HepG2 (cell line): Measurements from ENCODE around the gene CNP. TPM values are rescaled to one million over a fixed set of nuclear protein-coding genes. Genes with fewer than 3 reads are reported as not detected.

Source experiments
- ATRX ChIP-seq: sonication (generic); formaldehyde crosslinking; IDR thresholded peaks from 2 replicates; pipeline ENCODE4 v1.4.0; 2020; ENCODE audit warnings: missing genetic modification reagents, borderline replicate concordance
- CENPX ChIP-seq: sonication (generic); formaldehyde crosslinking; IDR thresholded peaks from 2 replicates; pipeline ENCODE4 v1.9.0; 2021; ENCODE audit warnings: mild to moderate bottlenecking, missing genetic modification reagents, moderate library complexity
- FOXP1 ChIP-seq, 2 experiments: fragments of 450-650 bp in 1 of 2; IDR thresholded peaks; 2 replicates each; pipeline ENCODE4 v1.6.1; 2017 to 2018; ENCODE audit warnings: antibody characterized with exemption in 1 of 2
- PATZ1 ChIP-seq: sonication (generic); formaldehyde crosslinking; IDR thresholded peaks from 2 replicates; pipeline ENCODE4 v1.4.0; 2020; ENCODE audit warnings: missing genetic modification reagents
- REPIN1 ChIP-seq: sonication (generic); formaldehyde crosslinking; IDR thresholded peaks from 2 replicates; pipeline ENCODE4 v1.8.0; 2022; ENCODE audit warnings: missing genetic modification reagents, low read depth, mild to moderate bottlenecking, borderline replicate concordance
- ZC3H13 ChIP-seq: sonication (generic); formaldehyde crosslinking; IDR thresholded peaks from 2 replicates; pipeline ENCODE4 v1.8.1; 2023; ENCODE audit warnings: mild to moderate bottlenecking, missing genetic modification reagents, moderate library complexity
- ZNF619 ChIP-seq: sonication (generic); formaldehyde crosslinking; IDR thresholded peaks from 2 replicates; pipeline ENCODE4 v1.4.0; 2020; ENCODE audit warnings: mild to moderate bottlenecking, missing genetic modification reagents
- ZNF777 ChIP-seq: sonication (generic); formaldehyde crosslinking; IDR thresholded peaks from 2 replicates; pipeline ENCODE4 v1.4.0; 2020; ENCODE audit warnings: missing genetic modification reagents
- polyA plus RNA-seq, 8 experiments: library from polyadenylated mRNA; depleted of rRNA in 3 of 8; stranded (reverse) in 7 of 8; unstranded in 1 of 8; fragments of >200 nt; fragmentation: Illumina TruSeq in 4 of 8; extraction: Trizol in 4 of 8; gene quantifications; 2 replicates each; pipeline versions ENCODE4 v1.2.1 to v1.2.3, GENCODE V29; 2011 to 2016; ENCODE audit warnings: low read depth in 4 of 8, missing spikeins in 1 of 8, mixed read lengths in 1 of 8; ENCODE audit not compliant: insufficient read depth in 1 of 8
- total RNA-seq, 5 experiments: library from RNA; depleted of rRNA; stranded (reverse); fragments of >200 nt; fragmentation: Illumina TruSeq; extraction: Trizol; gene quantifications; 2 replicates each; pipeline ENCODE4 v1.2.3, GENCODE V29; 2016; ENCODE audit warnings: low read depth in 1 of 5
- TF ChIP-seq, protein P1 (sequence below): sonication (generic); formaldehyde crosslinking; IDR thresholded peaks from 2 replicates; pipeline ENCODE4 v1.5.0; 2020; ENCODE audit warnings: mild to moderate bottlenecking, missing genetic modification reagents, borderline replicate concordance
- TF ChIP-seq, protein P2 (sequence below): IDR thresholded peaks from 2 replicates; pipeline ENCODE4 v1.6.1; 2016; ENCODE audit warnings: mild to moderate bottlenecking
- TF ChIP-seq, protein P3 (sequence below), 2 experiments: sonication (generic) in 1 of 2; formaldehyde crosslinking in 1 of 2; IDR thresholded peaks; 2 replicates each; pipeline versions ENCODE4 v1.4.0 to v1.6.1; 2016 to 2020; ENCODE audit warnings: borderline replicate concordance in 1 of 2, low read depth in 1 of 2, mild to moderate bottlenecking in 1 of 2, missing genetic modification reagents in 1 of 2

CNP gene
- total and polyA plus RNA-seq, 2 of the 13 experiments (the other 11 are each of a cell fraction or from before 2014, with no cell fraction given) = 97.2 to 161 TPM

GRCh38 chr17:41957031-41957868 lies 9.3 kb upstream of the CNP start (continued):
- TF ChIP-seq FOXP1 (IDR thresholded peaks at IDR 0.05) = no peak
- no peak for TF ChIP-seq FOXP1 (CRISPR knock-in tag; IDR thresholded peaks at IDR 0.05)
- TF ChIP-seq ZNF777 = no peak
- TF ChIP-seq ATRX = no peak
- TF ChIP-seq CENPX (CRISPR knock-in tag) = no peak
- TF ChIP-seq, protein P1, sequence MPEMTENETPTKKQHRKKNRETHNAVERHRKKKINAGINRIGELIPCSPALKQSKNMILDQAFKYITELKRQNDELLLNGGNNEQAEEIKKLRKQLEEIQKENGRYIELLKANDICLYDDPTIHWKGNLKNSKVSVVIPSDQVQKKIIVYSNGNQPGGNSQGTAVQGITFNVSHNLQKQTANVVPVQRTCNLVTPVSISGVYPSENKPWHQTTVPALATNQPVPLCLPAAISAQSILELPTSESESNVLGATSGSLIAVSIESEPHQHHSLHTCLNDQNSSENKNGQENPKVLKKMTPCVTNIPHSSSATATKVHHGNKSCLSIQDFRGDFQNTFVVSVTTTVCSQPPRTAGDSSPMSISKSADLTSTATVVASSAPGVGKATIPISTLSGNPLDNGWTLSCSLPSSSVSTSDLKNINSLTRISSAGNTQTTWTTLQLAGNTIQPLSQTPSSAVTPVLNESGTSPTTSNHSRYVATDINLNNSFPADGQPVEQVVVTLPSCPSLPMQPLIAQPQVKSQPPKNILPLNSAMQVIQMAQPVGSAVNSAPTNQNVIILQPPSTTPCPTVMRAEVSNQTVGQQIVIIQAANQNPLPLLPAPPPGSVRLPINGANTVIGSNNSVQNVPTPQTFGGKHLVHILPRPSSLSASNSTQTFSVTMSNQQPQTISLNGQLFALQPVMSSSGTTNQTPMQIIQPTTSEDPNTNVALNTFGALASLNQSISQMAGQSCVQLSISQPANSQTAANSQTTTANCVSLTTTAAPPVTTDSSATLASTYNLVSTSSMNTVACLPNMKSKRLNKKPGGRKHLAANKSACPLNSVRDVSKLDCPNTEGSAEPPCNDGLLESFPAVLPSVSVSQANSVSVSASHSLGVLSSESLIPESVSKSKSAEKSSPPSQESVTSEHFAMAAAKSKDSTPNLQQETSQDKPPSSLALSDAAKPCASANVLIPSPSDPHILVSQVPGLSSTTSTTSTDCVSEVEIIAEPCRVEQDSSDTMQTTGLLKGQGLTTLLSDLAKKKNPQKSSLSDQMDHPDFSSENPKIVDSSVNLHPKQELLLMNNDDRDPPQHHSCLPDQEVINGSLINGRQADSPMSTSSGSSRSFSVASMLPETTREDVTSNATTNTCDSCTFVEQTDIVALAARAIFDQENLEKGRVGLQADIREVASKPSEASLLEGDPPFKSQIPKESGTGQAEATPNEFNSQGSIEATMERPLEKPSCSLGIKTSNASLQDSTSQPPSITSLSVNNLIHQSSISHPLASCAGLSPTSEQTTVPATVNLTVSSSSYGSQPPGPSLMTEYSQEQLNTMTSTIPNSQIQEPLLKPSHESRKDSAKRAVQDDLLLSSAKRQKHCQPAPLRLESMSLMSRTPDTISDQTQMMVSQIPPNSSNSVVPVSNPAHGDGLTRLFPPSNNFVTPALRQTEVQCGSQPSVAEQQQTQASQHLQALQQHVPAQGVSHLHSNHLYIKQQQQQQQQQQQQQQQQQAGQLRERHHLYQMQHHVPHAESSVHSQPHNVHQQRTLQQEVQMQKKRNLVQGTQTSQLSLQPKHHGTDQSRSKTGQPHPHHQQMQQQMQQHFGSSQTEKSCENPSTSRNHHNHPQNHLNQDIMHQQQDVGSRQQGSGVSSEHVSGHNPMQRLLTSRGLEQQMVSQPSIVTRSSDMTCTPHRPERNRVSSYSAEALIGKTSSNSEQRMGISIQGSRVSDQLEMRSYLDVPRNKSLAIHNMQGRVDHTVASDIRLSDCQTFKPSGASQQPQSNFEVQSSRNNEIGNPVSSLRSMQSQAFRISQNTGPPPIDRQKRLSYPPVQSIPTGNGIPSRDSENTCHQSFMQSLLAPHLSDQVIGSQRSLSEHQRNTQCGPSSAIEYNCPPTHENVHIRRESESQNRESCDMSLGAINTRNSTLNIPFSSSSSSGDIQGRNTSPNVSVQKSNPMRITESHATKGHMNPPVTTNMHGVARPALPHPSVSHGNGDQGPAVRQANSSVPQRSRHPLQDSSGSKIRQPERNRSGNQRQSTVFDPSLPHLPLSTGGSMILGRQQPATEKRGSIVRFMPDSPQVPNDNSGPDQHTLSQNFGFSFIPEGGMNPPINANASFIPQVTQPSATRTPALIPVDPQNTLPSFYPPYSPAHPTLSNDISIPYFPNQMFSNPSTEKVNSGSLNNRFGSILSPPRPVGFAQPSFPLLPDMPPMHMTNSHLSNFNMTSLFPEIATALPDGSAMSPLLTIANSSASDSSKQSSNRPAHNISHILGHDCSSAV (CRISPR knock-in tag) = no peak
- TF ChIP-seq ZNF619 (CRISPR knock-in tag) = no peak
- TF ChIP-seq ZC3H13 (CRISPR knock-in tag) = no peak
- TF ChIP-seq REPIN1 (CRISPR knock-in tag) = 0 out of 2 replicates have a peak, but pooled peaks have one; percentile 18
- peak; percentile 72 for TF ChIP-seq PATZ1 (CRISPR knock-in tag)
- TF ChIP-seq, protein P2, sequence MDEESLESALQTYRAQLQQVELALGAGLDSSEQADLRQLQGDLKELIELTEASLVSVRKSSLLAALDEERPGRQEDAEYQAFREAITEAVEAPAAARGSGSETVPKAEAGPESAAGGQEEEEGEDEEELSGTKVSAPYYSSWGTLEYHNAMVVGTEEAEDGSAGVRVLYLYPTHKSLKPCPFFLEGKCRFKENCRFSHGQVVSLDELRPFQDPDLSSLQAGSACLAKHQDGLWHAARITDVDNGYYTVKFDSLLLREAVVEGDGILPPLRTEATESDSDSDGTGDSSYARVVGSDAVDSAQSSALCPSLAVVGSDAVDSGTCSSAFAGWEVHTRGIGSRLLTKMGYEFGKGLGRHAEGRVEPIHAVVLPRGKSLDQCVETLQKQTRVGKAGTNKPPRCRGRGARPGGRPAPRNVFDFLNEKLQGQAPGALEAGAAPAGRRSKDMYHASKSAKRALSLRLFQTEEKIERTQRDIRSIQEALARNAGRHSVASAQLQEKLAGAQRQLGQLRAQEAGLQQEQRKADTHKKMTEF = peak; percentile 40; the same call in 1 of the 2 replicates
- TF ChIP-seq, protein P3, sequence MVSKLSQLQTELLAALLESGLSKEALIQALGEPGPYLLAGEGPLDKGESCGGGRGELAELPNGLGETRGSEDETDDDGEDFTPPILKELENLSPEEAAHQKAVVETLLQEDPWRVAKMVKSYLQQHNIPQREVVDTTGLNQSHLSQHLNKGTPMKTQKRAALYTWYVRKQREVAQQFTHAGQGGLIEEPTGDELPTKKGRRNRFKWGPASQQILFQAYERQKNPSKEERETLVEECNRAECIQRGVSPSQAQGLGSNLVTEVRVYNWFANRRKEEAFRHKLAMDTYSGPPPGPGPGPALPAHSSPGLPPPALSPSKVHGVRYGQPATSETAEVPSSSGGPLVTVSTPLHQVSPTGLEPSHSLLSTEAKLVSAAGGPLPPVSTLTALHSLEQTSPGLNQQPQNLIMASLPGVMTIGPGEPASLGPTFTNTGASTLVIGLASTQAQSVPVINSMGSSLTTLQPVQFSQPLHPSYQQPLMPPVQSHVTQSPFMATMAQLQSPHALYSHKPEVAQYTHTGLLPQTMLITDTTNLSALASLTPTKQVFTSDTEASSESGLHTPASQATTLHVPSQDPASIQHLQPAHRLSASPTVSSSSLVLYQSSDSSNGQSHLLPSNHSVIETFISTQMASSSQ (IDR thresholded peaks at IDR 0.05; ENCODE audit: low read depth) = no peak
- TF ChIP-seq, protein P3 (CRISPR knock-in tag; IDR thresholded peaks at IDR 0.05; ENCODE audit: borderline replicate concordance) = no peak
